BJ (cell line): ENCODE results near the gene SMIM23. TPM values are rescaled to one million over a fixed set of nuclear protein-coding genes. Genes with fewer than 3 reads are reported as not detected.
"Not testable (repeated sequence)": the region's sequence is repeated elsewhere in the genome, so short reads cannot be mapped to it uniquely, and the experiment has no call there.

Source experiments
- CTCF ChIA-PET: fragments of 350-600 bp; formaldehyde crosslinking; extraction: SDS; loops from one replicate; lab custom pipeline; 2021; ENCODE audit warnings: antibody characterized with exemption, inconsistent platforms; lab: Yijun Ruan, JAX
- POLR2A ChIA-PET: fragments of 300-600 bp; sonication (Branson Sonifier 250); formaldehyde crosslinking; extraction: SDS; loops from one replicate; lab custom pipeline; 2021; ENCODE audit warnings: antibody characterized with exemption; lab: Charles Lee
- DNase-seq: peaks from one replicate; pipeline ENCODE4 v3.0.0-alpha.2; 2011; ENCODE audit warnings: low read depth
- H3K27me3 ChIP-seq: 2 replicates; pipeline ENCODE4 v1.6.0; 2011; ENCODE audit warnings: low read length; ENCODE audit not compliant: control insufficient read depth, insufficient read depth
- H3K36me3 ChIP-seq: 2 replicates; pipeline ENCODE4 v1.5.1; 2011; ENCODE audit warnings: low read length; ENCODE audit not compliant: control insufficient read depth, insufficient read depth
- H3K4me3 ChIP-seq: 2 replicates; pipeline ENCODE4 v1.5.1; 2011; ENCODE audit warnings: low read depth, mild to moderate bottlenecking, control low read depth, low read length
- CTCF ChIP-seq: IDR thresholded peaks from 2 replicates; pipeline ENCODE4 v1.5.1; 2011; ENCODE audit warnings: low read depth, mild to moderate bottlenecking, control low read depth, inconsistent platforms, low read length, moderate library complexity; ENCODE audit not compliant: insufficient read depth
- polyA plus RNA-seq: library from polyadenylated mRNA; depleted of rRNA; stranded (reverse); fragments of >200 nt; gene quantifications from 2 replicates; pipeline ENCODE4 v1.2.3, GENCODE V29; 2011

The SMIM23 gene
- polyA plus RNA-seq, 1 experiment = not detected

GRCh38 chr5:171771856-171772255, 13.8 kb upstream of the SMIM23 start:
- no peaks in the 10 kb centered on the region for H3K36me3 ChIP-seq
- DNase-seq = no peak
- CTCF ChIA-PET = no interaction called here

GRCh38 chr5:171773106-171773505, 12.5 kb upstream of the SMIM23 start:
- ChIA-PET CTCF (no interaction called here), POLR2A (no interaction called here)
- TF ChIP-seq CTCF = no peak
- Histone ChIP-seq H3K27me3 (no peaks in the 10 kb centered on the region; the same call in none of the 2 replicates), H3K36me3 (no peaks in the 10 kb centered on the region), H3K4me3 (no peak overlapping the region)
- no peak for DNase-seq

More at GRCh38 chr5:171771856-171772255, 13.8 kb upstream of the SMIM23 start:
- TF ChIP-seq CTCF = no peak
- Histone ChIP-seq H3K4me3 (no peak overlapping the region), H3K27me3 (peaks cover 1% of the 10 kb centered on the region; the same call in 1 of the 2 replicates)
- POLR2A ChIA-PET = no interaction called here

GRCh38 chr5:171774418-171774817, 11.2 kb upstream of the SMIM23 start:
- H3K27me3 ChIP-seq = no peaks in the 10 kb centered on the region; the same call in none of the 2 replicates
- ChIA-PET POLR2A (no interaction called here), CTCF (no interaction called here)
- no peaks in the 10 kb centered on the region for H3K36me3 ChIP-seq
- no peak for DNase-seq
- TF ChIP-seq CTCF = no peak
- no peak overlapping the region for H3K4me3 ChIP-seq

GRCh38 chr5:171776213-171776612, 9.4 kb upstream of the SMIM23 start:
- ChIA-PET CTCF (no interaction called here), POLR2A (no interaction called here)
- TF ChIP-seq CTCF = no peak
- Histone ChIP-seq H3K36me3 (no peaks in the 10 kb centered on the region), H3K4me3 (no peak overlapping the region), H3K27me3 (no peaks in the 10 kb centered on the region; the same call in none of the 2 replicates)
- no peak for DNase-seq

- Histone ChIP-seq H3K27me3 (no peaks in the 10 kb centered on the region; the same call in none of the 2 replicates), H3K4me3 (no peak overlapping the region), H3K36me3 (no peaks in the 10 kb centered on the region)
- ChIA-PET POLR2A (no interaction called here), CTCF (no interaction called here)
- TF ChIP-seq CTCF = no peak
- DNase-seq = no peak
These were observed 8.6 kb upstream of the SMIM23 start for GRCh38 chr5:171776770-171777759.

GRCh38 chr5:171781744-171782143, 3.9 kb upstream of the SMIM23 start:
- POLR2A ChIA-PET, H3K4me3 ChIP-seq, H3K36me3 ChIP-seq, DNase-seq, H3K27me3 ChIP-seq: not testable (repeated sequence)
- CTCF ChIA-PET = interaction anchor here (1.4 kb wide), 1 partner anchor 9 kb away, joined by 3 read pairs; no protein-coding TSS in a partner anchor
